ENCODE data around the gene SLC35F1.

GRCh38 chr6:118197539-118197938, 290.5 kb downstream of the SLC35F1 start:
- TF ChIP-seq, protein P1, sequence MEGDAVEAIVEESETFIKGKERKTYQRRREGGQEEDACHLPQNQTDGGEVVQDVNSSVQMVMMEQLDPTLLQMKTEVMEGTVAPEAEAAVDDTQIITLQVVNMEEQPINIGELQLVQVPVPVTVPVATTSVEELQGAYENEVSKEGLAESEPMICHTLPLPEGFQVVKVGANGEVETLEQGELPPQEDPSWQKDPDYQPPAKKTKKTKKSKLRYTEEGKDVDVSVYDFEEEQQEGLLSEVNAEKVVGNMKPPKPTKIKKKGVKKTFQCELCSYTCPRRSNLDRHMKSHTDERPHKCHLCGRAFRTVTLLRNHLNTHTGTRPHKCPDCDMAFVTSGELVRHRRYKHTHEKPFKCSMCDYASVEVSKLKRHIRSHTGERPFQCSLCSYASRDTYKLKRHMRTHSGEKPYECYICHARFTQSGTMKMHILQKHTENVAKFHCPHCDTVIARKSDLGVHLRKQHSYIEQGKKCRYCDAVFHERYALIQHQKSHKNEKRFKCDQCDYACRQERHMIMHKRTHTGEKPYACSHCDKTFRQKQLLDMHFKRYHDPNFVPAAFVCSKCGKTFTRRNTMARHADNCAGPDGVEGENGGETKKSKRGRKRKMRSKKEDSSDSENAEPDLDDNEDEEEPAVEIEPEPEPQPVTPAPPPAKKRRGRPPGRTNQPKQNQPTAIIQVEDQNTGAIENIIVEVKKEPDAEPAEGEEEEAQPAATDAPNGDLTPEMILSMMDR (IDR thresholded peaks at IDR 0.05): no peak
- TF ChIP-seq POLR2A (IDR thresholded peaks at IDR 0.05): no peak

All from lower leg skin (tissue), 3 donors.